Cardiac fibroblast (primary cell): ENCODE results near the gene ARMC7.

Experiments
- DNase-seq, 2 donors: peaks; one replicate each; pipeline versions ENCODE4 v3.0.0 to v3.0.0-alpha.2; 2010; ENCODE audit warnings: low read depth in 2 of 2
- H3K4me3 ChIP-seq, 2 donors: replicated peaks in 1 of 2; 1 replicate in 1 of 2; 2 replicates in 1 of 2; pipeline ENCODE4 v1.5.1; 2011; ENCODE audit warnings: low read depth in 2 of 2, low read length in 2 of 2, mild to moderate bottlenecking in 2 of 2, moderate library complexity in 1 of 2
- CTCF ChIP-seq: IDR thresholded peaks from one replicate; pipeline ENCODE4 v1.5.1; 2011; ENCODE audit warnings: low read depth, mild to moderate bottlenecking, low read length, inconsistent platforms

ARMC7 gene

DNA sequence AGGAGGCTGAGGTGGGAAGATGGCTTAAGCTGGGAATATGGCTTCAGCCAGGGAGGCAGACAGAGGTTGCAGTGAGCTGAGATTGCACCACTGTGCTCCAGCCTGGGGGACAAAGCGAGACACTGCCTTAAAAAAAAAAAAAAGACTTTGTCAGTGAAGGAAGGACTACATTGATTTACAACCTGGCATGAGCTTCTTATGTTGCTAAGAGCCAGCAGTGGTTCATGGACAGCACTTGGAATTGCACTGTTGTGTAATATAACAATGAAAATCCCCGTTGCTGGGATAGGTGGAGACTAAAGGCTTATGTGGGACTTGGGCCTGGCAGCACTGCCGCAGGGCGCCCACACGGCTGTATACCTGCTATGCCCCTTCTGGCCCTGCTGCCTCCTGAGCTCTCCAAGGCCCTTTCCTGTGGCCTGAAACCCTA lies 36.1 kb upstream of the ARMC7 start:
- no peak for DNase-seq
- TF ChIP-seq CTCF: no peak
- H3K4me3 ChIP-seq: no peak overlapping the region

GRCh38 chr17:75074532-75074931 lies 35.2 kb upstream of the ARMC7 start:
- DNase-seq: no peak
- no peak for TF ChIP-seq CTCF
- H3K4me3 ChIP-seq: no peak overlapping the region

GRCh38 chr17:75075597-75076336 lies 34.0 kb upstream of the ARMC7 start:
- DNase-seq: no peak
- H3K4me3 ChIP-seq: no peak overlapping the region
- TF ChIP-seq CTCF: no peak

GRCh38 chr17:75077072-75077495 lies 32.7 kb upstream of the ARMC7 start:
- TF ChIP-seq CTCF: no peak
- DNase-seq: no peak
- no peak overlapping the region for H3K4me3 ChIP-seq

GRCh38 chr17:75077496-75078283 lies 32.1 kb upstream of the ARMC7 start:
- H3K4me3 ChIP-seq: no peak overlapping the region
- no peak for TF ChIP-seq CTCF
- DNase-seq: peak in 1 of 2 donors; percentile 35

DNA sequence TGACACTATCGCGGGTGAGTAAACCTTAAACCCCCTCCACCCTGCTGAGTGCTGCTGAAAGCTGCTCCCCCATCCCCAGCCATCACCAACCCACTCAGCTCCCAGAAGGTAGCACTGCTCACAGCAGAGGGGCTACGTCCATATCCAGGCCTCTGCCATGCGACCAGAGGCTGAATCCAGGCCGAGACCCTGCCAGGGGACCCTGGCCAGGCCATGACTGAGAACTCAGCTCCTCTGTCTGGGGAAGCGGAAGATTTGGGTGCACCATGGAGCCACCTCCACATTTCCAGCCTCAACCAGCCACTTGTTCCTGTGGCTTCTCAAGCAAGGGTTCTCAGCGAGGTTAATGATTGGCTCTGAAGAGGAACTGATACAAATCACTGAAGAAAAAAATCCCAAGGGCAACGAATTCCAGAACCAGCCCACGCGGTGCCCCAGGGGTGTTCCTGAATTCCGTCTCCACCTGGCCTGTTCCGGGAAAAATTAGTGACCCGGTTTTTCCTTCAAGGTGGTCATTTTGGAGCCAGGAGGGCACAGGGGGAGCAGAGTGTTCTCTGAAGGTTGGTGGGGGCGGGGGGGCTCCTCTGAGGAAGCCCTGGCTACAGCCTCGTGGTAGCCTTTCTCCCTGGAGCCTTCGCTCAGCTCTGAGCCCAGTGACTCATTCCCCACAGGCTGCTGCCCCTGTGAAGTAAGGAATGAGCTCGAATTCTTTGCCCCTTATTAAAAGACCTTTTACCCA lies 31.3 kb upstream of the ARMC7 start:
- DNase-seq: peak; percentile 59 to 72
- no peak overlapping the region for H3K4me3 ChIP-seq
- no peak for TF ChIP-seq CTCF
